Smooth muscle cell (in vitro differentiated cells): ENCODE results near the gene FREY1. TPM values are rescaled to one million over a fixed set of nuclear protein-coding genes. Genes with fewer than 3 reads are reported as not detected.
A peak's percentile ranks its signal among the peaks of the same experiment; 100 is the strongest.

Experiments
- DNase-seq: peaks from one replicate; lab custom pipeline; 2025; ENCODE audit not compliant: unreplicated experiment; lab: John Stamatoyannopoulos, UW
- H2AFZ ChIP-seq: fragments of 200-600 bp; sonication (generic); 2 replicates; pipeline ENCODE4 v1.6.0; 2016; ENCODE audit warnings: antibody characterized with exemption, low read depth, mild to moderate bottlenecking
- H3F3A ChIP-seq: fragments of 200-600 bp; sonication (generic); 2 replicates; pipeline ENCODE4 v1.6.0; 2017; ENCODE audit warnings: antibody characterized with exemption, low read depth
- H3K27ac ChIP-seq: fragments of 200-600 bp; sonication (generic); 2 replicates; pipeline ENCODE4 v1.5.1; 2016; ENCODE audit warnings: low read depth, mild to moderate bottlenecking
- H3K27me3 ChIP-seq: fragments of 200-600 bp; sonication (generic); 2 replicates; pipeline ENCODE4 v1.6.1; 2016; ENCODE audit warnings: low read depth, mild to moderate bottlenecking
- H3K36me3 ChIP-seq: fragments of 200-600 bp; sonication (generic); 2 replicates; pipeline ENCODE4 v1.5.1; 2016; ENCODE audit warnings: low read depth
- H3K4me1 ChIP-seq: fragments of 200-600 bp; sonication (generic); 2 replicates; pipeline ENCODE4 v1.5.1; 2016; ENCODE audit warnings: low read depth
- H3K4me2 ChIP-seq: fragments of 200-600 bp; sonication (generic); 2 replicates; pipeline ENCODE4 v1.6.0; 2016; ENCODE audit warnings: mild to moderate bottlenecking
- H3K4me3 ChIP-seq: fragments of 200-600 bp; sonication (generic); 2 replicates; pipeline ENCODE4 v1.5.1; 2016; ENCODE audit warnings: mild to moderate bottlenecking
- H3K79me2 ChIP-seq: fragments of 200-600 bp; sonication (generic); 2 replicates; pipeline ENCODE4 v1.6.0; 2016; ENCODE audit warnings: low read depth, mild to moderate bottlenecking
- H3K9ac ChIP-seq: fragments of 200-600 bp; sonication (generic); 2 replicates; pipeline ENCODE4 v1.6.0; 2016; ENCODE audit warnings: low read depth
- H3K9me3 ChIP-seq: fragments of 200-600 bp; sonication (generic); replicated peaks from 2 replicates; pipeline ENCODE4 v1.5.1; 2016; ENCODE audit warnings: low read depth
- H4K20me1 ChIP-seq: fragments of 200-600 bp; sonication (generic); 2 replicates; pipeline ENCODE4 v1.6.0; 2016; ENCODE audit warnings: low read depth
- CTCF ChIP-seq: fragments of 200-600 bp; sonication (generic); IDR thresholded peaks from 2 replicates; pipeline ENCODE4 v1.5.1; 2017; ENCODE audit warnings: borderline replicate concordance, mild to moderate bottlenecking, antibody characterized with exemption; ENCODE audit not compliant: insufficient read depth, poor library complexity, severe bottlenecking
- WGBS: methylation state at CpG from one replicate; pipeline ENCODE4 v1.1.7; 2016; ENCODE audit warnings: low lambda C conversion rate; 5-methylcytosine and 5-hydroxymethylcytosine counted together
- polyA plus RNA-seq: library from polyadenylated mRNA; unstranded; fragments of >200 nt; fragmentation: Nextera tagmentation; extraction: Ambion mirVana; gene quantifications from 2 replicates; pipeline ENCODE4 v1.2.1, GENCODE V29; 2016
- total RNA-seq: library from RNA; depleted of rRNA; stranded (reverse); fragments of >200 nt; gene quantifications from 2 replicates; pipeline ENCODE4 v1.2.3, GENCODE V29; 2014

The FREY1 gene
- total and polyA plus RNA-seq, 2 experiments from 2014 or later: 0.22 to 0.57 TPM

DNA sequence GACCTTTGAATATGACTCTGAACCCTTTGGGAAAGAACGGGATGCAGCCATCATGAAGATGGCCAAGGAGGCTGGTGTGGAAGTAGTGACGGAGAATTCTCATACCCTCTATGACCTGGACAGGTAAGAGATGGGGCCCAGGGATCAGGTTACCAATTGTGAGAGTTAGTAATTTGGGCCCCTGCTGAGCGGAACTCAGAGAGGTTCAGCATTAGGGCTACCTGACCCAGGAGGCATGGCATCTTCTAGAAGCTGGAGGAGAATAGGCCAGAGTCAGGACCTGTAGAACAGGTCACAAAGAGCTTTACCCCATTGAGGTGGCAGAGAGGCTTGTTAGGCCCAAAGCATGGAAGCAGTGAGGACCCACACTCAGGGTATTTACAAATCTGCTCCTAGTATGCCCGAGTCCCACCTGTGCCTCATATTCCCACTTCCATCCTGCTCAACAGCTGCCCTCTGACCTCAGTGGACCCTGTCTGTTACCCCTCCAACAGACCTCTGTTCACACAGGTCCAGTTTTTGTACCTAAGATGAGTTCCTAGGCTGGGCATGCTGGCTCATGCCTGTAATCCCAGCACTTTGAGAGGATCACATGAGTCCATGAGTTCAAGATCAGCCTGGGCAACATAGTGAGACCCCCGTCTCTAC is 48.2 kb downstream of the FREY1 start:
- H3K27me3 ChIP-seq: no peaks in the 10 kb centered on the region
- peaks cover 14% of the 10 kb centered on the region for H3K4me1 ChIP-seq
- TF ChIP-seq CTCF: no peak
- peaks cover 13% of the 10 kb centered on the region for H3K79me2 ChIP-seq
- peaks cover 14% of the 10 kb centered on the region for H3K36me3 ChIP-seq
- peaks cover 16% of the 10 kb centered on the region for H3F3A ChIP-seq
- DNase-seq: no peak
- peaks cover 65% of the 10 kb centered on the region for H4K20me1 ChIP-seq
- H3K9ac ChIP-seq: peak overlapping the region; percentile 74
- H3K27ac ChIP-seq: peak overlapping the region; percentile 91
- H3K4me3 ChIP-seq: no peak overlapping the region
- peak overlapping the region; percentile 48 for H3K4me2 ChIP-seq
- H2AFZ ChIP-seq: no peak overlapping the region
- WGBS: 97% methylated on average over 5 of the region's 5 CpGs
- no peaks in the 10 kb centered on the region for H3K9me3 ChIP-seq

DNA sequence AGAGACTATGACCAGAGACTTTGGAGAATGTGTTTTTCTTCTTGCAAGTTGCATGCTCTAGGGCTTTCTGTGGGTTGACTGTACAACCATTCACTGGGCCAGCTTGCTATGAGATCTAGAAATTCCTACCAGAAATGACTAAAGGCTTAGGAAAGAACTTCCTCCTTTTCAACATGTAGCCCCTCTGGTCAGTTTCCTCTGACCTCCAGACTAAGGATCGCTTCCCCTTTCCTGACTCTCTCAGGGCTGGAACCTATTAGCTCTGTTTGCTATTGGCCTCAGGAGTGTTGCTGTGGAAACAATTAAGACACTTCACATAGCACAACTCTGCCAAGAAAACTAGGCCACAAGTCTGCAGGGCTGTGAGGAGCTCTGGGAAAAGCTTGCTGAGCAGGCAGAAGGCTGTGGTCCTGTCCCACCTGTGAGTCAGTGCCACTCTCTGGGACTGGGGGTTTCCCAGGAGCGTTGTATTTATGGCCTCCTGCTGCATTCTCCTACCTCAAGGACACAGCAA is 49.1 kb downstream of the FREY1 start:
- no peak overlapping the region for H3K4me3 ChIP-seq
- peaks cover 16% of the 10 kb centered on the region for H3F3A ChIP-seq
- TF ChIP-seq CTCF: no peak
- H3K27ac ChIP-seq: peak overlapping the region; percentile 91
- no peaks in the 10 kb centered on the region for H3K27me3 ChIP-seq
- H3K4me1 ChIP-seq: peaks cover 14% of the 10 kb centered on the region
- H2AFZ ChIP-seq: no peak overlapping the region
- peak overlapping the region; percentile 10 for H3K4me2 ChIP-seq
- no peak for DNase-seq
- peaks cover 74% of the 10 kb centered on the region for H4K20me1 ChIP-seq
- H3K9me3 ChIP-seq: no peaks in the 10 kb centered on the region
- peak overlapping the region; percentile 74 for H3K9ac ChIP-seq
- WGBS: 84% methylated on average over 2 of the region's 2 CpGs
- peaks cover 8% of the 10 kb centered on the region for H3K36me3 ChIP-seq
- peaks cover 21% of the 10 kb centered on the region for H3K79me2 ChIP-seq

Other genes starting within 250 kb of the FREY1 start
- 2.4 and 3.8 TPM in 2 replicates for gene CHST1, start 241.6 kb downstream of the FREY1 start, total RNA-seq
- gene CHST1, start 241.6 kb downstream of the FREY1 start, polyA plus RNA-seq: 9.5 and 15.9 TPM in 2 replicates
- 5.6 and 8.9 TPM in 2 replicates for gene SLC35C1, start 102.1 kb downstream of the FREY1 start, total RNA-seq
- gene SLC35C1, start 102.1 kb downstream of the FREY1 start, polyA plus RNA-seq: 25.7 and 32.7 TPM in 2 replicates
- 26.1 and 27.7 TPM in 2 replicates for gene CRY2, start 59.8 kb downstream of the FREY1 start, total RNA-seq
- 23.3 and 30.3 TPM in 2 replicates for gene CRY2, start 59.8 kb downstream of the FREY1 start, polyA plus RNA-seq
- 3.9 and 8.1 TPM in 2 replicates for gene MAPK8IP1, start 21.6 kb downstream of the FREY1 start, total RNA-seq
- 4.9 and 5.2 TPM in 2 replicates for gene MAPK8IP1, start 21.6 kb downstream of the FREY1 start, polyA plus RNA-seq
- 10.5 and 14.9 TPM in 2 replicates for gene PEX16, start 10.6 kb upstream of the FREY1 start, total RNA-seq
- 24.4 and 30.2 TPM in 2 replicates for gene PEX16, start 10.6 kb upstream of the FREY1 start, polyA plus RNA-seq
- 0.40 TPM in 2 replicates for gene LARGE2, start 15.4 kb upstream of the FREY1 start, total RNA-seq
- gene LARGE2, start 15.4 kb upstream of the FREY1 start, polyA plus RNA-seq: 0.46 and 2.9 TPM in 2 replicates
- 28.2 and 28.7 TPM in 2 replicates for gene PHF21A, start 214.2 kb upstream of the FREY1 start, total RNA-seq
- 26.1 and 26.8 TPM in 2 replicates for gene PHF21A, start 214.2 kb upstream of the FREY1 start, polyA plus RNA-seq